Choroid plexus epithelial cell (primary cell): Measurements from ENCODE around the gene ADCYAP1R1.
A peak's percentile ranks its signal among the peaks of the same experiment; 100 is the strongest.

Source experiments
- DNase-seq: peaks from one replicate; pipeline ENCODE4 v3.0.0-alpha.2; 2010; ENCODE audit warnings: low read depth
- H3K4me3 ChIP-seq: 2 replicates; pipeline ENCODE4 v1.5.1; 2011; ENCODE audit warnings: low read depth, mild to moderate bottlenecking, control low read depth, low read length, moderate library complexity
- CTCF ChIP-seq: conservative IDR thresholded peaks from 2 replicates; pipeline ENCODE4 v1.5.1; 2011; ENCODE audit warnings: low read depth, mild to moderate bottlenecking, control low read depth, inconsistent platforms, low read length, moderate library complexity

The ADCYAP1R1 gene

GRCh38 chr7:31023877-31024276, 28.2 kb upstream of the ADCYAP1R1 start:
- TF ChIP-seq CTCF = no peak
- no peak overlapping the region for H3K4me3 ChIP-seq
- DNase-seq = no peak

DNA sequence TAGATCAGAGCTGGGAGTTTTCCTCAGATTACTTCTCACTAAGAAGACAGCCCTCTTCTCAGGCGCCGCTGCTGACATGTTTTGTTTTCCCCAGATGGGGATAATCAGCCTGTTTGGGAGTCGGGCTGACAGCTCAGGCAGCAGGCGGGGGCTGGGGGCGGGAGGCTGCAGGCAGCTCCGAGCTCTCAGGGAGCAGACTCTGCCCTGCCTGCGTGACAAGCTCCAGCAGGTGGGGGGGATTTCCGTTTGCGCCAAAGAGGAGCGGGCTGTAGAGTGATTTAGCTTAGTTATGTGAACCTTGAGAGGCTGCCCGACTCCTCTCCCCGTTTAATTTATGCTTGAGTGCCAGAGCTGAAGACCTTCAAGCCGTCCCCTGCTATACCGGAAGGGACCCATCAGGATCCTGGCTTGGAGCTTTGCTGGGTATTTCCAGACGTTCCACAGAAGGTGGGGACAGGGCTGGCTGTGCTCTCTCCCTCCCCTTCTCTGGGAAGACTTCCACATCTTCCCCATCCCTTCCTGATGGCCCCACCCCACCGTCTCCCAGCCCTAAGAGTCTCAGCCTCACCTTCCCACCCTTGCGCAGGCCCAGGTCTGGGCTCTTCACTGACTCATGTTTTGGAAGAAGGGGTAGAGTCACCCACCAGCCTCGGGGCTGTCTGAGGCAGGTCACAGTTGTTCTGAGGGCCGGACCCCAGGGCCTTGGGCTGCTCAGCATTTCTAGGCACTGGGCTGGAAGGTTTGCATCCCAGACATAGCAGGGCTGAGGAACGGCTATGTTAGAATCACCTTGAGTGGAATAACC, 24.7 kb upstream of the ADCYAP1R1 start:
- no peak overlapping the region for H3K4me3 ChIP-seq
- no peak for TF ChIP-seq CTCF
- peak; percentile 8 for DNase-seq

DNA sequence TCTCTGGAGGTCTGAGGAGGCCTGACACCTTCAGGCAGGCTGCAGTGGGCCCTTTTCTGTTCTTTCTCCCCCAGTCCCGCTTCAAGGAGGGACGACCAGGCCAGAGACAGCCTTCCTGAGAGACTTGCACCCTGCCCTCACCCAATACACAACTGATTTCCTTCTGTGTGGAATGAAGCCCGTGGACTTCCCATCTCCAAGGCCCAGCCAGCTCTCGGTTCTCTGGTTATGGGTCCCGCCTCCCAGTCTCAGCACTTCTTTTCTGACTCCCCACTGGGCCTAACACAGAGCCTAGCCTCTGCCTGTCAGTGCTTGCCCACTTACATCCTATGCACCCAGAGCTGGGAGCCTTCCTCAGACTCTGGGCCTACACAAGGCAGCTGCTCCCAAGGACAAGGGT, 24.1 kb upstream of the ADCYAP1R1 start:
- no peak overlapping the region for H3K4me3 ChIP-seq
- no peak for TF ChIP-seq CTCF
- no peak for DNase-seq

DNA sequence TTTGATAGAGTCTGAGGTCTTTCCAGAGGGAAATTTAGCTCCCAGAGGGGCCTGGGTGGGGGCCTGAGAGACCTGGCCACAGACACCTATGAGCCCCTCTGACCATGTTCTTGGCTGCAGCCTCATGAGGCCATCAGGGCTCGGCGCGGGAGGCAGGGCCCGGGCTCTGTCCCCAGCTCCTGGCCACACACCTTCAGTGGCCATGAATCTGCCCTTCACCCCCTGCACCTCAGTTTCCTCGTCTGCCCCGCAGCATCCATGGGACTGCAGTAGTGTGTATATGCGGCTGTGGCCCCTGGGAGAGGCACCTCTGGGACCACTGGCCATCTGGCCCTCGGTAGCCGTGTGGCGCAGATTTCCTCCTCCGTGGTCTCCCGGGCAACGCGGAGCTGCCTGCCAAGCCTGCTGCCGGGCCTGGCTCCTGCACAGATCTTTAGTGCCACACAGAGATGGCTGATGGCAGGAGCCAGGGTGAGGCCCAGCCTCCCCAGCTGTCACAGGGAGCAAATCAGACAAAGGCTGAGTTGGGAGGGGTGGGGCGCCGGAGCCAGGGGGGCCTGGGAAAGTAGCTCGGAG, 23.6 kb upstream of the ADCYAP1R1 start:
- H3K4me3 ChIP-seq = no peak overlapping the region
- TF ChIP-seq CTCF = no peak

DNA sequence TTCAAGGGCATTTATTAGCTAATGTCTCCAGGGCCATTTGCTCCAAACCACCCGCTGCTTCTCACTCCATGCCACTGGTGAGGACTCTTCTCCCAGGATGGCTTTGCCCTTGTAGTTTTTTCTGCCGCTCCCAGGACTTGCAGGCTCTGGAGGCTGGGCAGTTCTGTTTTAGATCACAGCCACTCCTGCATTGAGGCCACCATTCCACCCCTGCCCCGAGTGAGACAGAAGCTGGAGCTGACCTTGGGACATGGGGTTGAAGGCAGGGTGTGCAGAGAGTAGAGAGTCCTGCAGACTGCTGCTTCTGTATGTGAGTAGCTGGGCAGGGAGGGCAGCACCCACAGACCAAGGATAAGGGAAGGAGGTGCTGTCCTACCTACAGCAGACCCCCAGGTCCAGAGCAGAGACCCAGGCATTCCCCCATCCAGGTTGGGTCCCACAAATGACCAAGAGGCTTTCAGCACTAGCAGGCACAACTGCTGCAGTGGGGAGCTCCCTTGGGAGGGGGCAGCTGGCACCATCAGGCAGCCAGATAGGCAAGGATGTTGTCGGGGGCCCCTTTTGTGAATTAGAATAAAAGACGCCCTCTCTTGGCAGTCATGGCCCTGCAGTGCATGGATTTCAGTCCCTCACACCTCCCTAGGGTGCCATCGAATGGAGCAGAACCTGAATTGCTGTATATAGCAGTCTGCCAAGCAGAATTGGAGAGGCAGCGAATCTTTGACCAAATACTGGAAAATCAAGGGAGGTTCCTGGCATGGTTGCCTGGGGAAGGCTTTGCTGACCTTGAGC, 22.7 kb upstream of the ADCYAP1R1 start:
- no peak for DNase-seq
- no peak overlapping the region for H3K4me3 ChIP-seq
- no peak for TF ChIP-seq CTCF

More for the DNA sequence above, 23.6 kb upstream of the ADCYAP1R1 start:
- DNase-seq = no peak

DNA sequence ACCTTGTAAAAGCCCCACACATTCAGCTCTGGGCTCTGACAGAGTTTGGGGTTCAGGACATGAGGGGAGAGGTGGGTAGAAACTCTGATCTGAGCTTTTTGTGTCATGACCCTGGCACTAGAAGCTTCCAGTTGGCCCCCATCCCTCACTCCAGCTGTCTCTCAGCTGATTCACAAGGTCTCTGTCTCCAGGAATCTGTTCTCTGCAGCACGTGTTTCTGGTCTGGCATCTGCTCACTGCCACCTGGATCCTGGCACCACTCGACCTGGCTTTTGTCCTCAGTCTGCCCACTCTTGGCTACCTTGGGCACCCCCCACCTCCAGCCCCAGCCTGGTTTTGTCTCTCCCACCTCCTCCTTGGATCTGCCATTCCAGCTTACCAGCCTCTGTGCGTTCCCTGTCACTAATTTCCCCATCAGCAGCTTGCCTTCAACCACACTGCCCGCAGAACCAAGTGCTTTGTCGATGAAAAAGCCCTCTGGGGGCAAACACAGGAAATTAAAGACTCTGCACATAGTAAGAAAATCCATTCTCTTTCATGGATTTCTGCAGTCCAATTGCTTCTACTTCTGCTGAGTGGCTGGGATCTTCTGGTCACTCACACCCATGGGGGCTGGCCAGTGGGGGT, 18.3 kb upstream of the ADCYAP1R1 start:
- DNase-seq = no peak
- no peak for TF ChIP-seq CTCF
- H3K4me3 ChIP-seq = no peak overlapping the region
